SK-N-MC (cell line): ENCODE data around the gene GZMM.

Source experiments
- EZH2 ChIP-seq: fragments of 200-600 bp; sonication (generic); IDR thresholded peaks from one replicate; pipeline ENCODE4 v1.6.1; 2017; ENCODE audit warnings: antibody characterized with exemption
- FOXP2 ChIP-seq: optimal IDR thresholded peaks from 2 replicates; pipeline ENCODE3; 2011; ENCODE audit warnings: mild to moderate bottlenecking, moderate library complexity; ENCODE audit not compliant: insufficient read depth; ENCODE audit errors: extremely low read length, control extremely low read depth
- POLR2AphosphoS5 ChIP-seq: IDR thresholded peaks from 2 replicates; pipeline ENCODE4 v1.6.1; 2012; ENCODE audit warnings: mild to moderate bottlenecking, low read depth, low read length, borderline replicate concordance

DNA sequence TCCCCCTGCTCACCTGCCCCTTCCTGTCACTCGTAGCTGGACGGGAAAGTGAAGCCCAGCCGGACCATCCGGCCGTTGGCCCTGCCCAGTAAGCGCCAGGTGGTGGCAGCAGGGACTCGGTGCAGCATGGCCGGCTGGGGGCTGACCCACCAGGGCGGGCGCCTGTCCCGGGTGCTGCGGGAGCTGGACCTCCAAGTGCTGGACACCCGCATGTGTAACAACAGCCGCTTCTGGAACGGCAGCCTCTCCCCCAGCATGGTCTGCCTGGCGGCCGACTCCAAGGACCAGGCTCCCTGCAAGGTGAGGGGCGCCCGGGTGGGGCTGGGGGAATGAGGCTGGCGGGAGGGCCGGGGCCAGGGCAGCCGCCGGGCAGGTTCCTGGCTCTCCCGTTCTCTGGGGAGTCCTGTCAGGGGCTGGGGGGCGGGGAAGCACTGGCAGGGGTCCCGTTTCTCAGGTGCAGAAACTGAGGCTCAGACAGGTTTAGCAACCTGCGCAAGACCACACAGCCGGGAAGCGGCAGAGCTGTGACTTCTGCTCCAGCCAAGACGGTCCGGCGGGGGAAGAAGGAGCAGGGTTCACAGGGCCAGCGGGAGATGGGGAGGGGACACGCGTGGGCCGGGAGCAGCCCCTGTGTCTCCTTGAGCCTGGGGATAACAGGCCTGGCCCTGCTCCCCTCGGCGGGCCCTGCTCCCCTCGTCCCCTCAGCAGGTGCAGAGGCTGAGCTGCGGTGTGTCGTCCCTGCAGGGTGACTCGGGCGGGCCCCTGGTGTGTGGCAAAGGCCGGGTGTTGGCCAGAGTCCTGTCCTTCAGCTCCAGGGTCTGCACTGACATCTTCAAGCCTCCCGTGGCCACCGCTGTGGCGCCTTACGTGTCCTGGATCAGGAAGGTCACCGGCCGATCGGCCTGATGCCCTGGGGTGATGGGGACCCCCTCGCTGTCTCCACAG, 5.3 kb downstream of the GZMM start:
- no peak for TF ChIP-seq EZH2
- TF ChIP-seq POLR2AphosphoS5 = no peak
- no peak for TF ChIP-seq FOXP2
